T-helper 2 cell (primary cell): ENCODE measurements around the gene RRP9.

Source experiments
- DNase-seq, 5 experiments: peaks; one replicate each; pipeline versions ENCODE4 v3.0.0 to v3.0.0-alpha.2; 2012 to 2022

Gene RRP9

DNA sequence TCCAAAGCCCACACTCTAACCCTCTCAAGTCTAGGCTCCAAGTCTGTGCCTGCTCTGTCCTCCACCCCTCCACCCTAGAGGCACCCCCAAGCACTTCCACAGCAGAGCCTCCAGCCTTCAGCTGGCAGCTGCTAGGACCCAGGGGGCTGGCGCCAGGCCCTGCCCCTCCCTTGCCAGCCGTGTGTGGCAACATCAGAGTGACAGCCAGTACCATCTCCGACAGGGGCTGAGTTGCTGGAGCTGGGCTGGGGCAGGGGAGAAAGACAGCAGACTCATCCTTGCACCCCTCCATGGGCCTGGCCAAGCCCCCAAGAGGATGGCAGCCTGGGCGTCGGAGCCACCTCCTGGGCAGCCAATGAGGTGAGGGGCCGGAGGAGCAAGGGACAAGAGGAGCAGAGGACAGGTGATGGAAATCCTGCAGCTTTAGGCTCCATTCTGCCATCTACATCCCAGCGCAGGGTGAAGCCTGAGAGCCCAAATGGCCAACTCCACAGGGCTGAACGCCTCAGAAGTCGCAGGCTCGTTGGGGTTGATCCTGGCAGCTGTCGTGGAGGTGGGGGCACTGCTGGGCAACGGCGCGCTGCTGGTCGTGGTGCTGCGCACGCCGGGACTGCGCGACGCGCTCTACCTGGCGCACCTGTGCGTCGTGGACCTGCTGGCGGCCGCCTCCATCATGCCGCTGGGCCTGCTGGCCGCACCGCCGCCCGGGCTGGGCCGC, 13.6 kb upstream of the RRP9 start, which contains the start of gene GPR62:
GPR62 (plus strand) TSS at position 207 of the 718 bp plus-strand sequence; CDS start at position 479, 272 bp downstream.
- DNase-seq = no peak

GRCh38 chr3:51954713-51955112, 13.0 kb upstream of the RRP9 start:
- DNase-seq = no peak

DNA sequence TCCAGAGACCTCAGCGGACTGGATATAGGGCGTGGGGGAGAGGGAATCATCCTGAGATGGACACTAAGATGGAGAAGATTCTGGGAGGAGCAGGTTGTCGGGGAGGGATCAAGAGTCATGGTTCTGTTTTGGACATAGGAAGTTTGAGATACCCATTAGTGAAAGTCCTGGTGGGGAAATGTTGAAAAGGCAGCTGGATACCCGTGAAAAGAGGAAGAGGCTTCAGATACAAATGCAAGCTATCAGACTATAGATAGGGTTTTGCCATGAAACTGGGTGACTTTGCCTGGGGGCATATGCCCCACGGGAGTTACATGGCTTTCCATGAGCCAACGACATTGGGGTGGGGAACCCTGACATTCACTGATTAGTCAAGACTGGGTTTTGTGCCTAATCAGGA, 12.4 kb upstream of the RRP9 start:
- no peak for DNase-seq

GRCh38 chr3:51953445-51953844, 11.7 kb upstream of the RRP9 start:
- DNase-seq = no peak

DNA sequence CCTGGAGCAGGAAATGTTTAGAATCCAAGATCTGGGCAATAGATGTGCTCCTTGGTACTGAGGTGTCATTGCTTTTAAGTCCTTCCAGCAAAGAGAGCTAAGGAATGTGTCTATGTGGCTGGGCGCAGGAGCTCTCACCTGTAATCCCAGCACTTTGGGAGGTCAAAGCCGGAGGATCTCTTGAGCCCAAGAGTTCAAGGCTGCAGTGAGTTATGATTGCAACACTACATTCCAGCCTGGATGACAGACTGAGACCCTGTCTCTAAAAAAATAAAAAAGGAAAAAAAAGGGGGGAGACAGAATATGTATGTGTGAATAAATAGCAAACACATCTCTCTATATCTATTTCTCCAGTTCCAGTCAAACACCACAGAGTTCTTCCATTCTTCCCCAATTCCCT, 9.2 kb upstream of the RRP9 start:
- no peak for DNase-seq

DNA sequence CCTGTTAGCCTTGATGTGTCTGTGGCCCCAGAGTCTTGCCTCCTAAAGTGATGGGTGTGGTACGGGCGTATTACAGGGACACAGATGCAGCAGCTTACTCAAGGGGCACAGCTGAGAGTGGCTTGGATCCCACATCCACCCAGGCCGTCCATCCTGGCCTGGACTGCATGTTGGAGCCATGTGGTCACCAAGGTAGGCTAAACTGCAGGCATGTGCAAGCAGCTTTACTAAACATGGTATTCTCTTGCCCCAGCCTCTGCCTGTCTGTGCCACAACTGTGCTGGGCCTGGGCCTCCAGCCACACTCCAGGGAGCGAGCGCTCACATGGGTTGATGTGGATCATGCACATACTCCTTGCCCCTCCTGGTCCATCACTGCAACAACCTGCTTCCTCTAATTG, 7.4 kb upstream of the RRP9 start:
- DNase-seq = no peak

DNA sequence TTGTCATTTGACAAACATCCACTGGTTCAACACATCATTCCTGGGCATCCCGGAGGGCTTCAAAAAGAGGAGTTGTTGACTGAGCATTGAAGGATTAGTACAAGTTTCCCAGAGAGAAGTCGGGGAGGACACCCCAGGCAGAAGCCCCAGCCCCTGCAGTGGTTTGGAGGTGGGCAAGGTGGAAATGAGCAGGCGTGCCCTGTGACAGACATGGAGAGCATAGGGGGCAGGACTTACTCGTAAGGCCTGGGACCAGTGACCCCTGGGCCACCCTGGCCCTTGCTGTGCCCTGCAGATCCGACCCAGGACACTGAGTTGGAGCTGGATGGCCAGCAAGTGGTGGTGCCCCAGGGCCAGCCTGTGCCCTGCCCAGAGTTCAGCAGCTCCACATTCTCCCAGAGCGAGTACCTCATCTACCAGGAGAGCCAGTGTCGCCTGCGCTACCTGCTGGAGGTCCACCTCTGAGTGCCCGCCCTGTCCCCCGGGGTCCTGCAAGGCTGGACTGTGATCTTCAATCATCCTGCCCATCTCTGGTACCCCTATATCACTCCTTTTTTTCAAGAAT, 6.4 kb upstream of the RRP9 start:
- DNase-seq = no peak

GRCh38 chr3:51947215-51947900, 5.7 kb upstream of the RRP9 start:
- no peak for DNase-seq

DNA sequence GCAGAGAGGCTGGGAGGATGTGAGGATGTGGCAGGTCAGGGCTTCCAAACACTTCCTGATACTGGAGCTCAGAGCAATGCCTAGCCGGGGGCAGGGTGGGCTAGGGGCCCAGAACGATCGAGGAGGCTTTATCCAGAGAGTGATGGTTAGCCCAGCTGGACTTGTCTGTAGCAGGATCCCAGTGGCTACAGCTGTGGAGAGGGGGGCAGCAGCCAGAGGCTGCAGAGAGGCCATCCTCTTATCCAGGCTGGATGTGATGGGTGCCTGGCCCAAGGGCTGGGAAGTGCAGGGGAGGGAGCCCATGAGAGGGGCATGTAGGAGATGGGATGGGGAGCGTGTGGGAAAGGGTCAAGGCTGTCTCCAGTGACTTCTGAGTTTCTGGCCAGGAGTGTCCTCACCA, 5.1 kb upstream of the RRP9 start:
- DNase-seq = no peak

DNA sequence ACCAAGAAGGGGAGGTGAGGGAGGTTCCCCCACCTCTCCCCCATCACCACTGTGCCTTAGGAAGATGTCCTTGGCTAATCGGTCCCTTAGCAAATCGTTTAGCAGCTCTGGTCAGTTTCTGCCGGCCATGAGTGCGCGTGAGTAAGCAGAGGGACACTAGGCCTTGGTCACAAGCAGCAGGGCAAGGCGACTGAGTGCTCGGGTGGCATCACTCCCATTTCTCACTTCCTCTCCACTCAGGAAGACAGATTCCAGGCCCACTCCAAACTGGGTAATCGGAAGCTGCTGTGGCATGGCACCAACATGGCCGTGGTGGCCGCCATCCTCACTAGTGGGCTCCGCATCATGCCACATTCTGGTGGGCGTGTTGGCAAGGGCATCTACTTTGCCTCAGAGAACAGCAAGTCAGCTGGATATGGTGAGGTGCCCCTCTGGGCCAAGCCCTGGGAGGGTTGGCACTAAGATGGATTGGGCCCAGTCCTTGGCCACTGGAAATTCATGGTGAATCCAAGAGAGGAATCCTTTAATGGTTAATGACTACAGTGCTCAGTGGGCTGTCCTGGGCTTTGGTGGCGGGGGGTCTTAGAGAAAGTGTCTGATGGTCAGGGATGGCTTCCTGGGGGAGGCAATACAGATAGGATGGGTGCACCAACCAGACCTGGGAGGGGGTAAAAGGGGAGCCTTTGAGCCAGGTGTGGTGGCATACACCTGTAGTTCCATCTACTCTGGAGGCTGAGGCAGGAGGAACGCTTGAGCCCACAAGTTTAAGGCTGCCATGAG, 4.4 kb upstream of the RRP9 start:
- DNase-seq = no peak

- DNase-seq = no peak
These were observed 3.5 kb upstream of the RRP9 start for GRCh38 chr3:51945031-51945840.

GRCh38 chr3:51944451-51945021, 2.8 kb upstream of the RRP9 start:
- no peak for DNase-seq

- DNase-seq = no peak
These were observed 2.0 kb upstream of the RRP9 start for GRCh38 chr3:51943451-51944391.

- DNase-seq = peak in 4 of 5 experiments; percentile 15 to 81 (median 28)
These were observed 1.1 kb upstream of the RRP9 start for GRCh38 chr3:51942603-51943450.

DNA sequence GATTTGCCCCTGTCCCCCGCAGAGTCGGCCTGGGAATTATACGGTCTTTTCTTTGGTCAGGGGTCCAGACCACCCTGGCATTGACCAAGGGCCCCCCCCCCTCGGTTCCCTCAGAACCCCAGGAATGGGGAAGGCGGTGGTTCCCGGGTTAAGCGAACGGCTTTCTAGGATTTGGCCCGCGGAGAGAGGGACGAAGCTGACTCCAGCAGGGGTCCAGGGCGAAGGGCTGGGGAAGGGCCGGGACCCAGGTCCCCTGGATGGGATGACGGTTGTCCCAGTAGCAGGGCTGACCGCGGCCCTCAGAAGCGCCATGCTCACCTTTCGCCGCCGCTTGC, 274 bp downstream of the RRP9 start:
- no peak for DNase-seq

GRCh38 chr3:51940648-51941462, 849 bp downstream of the RRP9 start:
- no peak for DNase-seq

- no peak for DNase-seq
These were observed 2.8 kb downstream of the RRP9 start for GRCh38 chr3:51938780-51939425.

DNA sequence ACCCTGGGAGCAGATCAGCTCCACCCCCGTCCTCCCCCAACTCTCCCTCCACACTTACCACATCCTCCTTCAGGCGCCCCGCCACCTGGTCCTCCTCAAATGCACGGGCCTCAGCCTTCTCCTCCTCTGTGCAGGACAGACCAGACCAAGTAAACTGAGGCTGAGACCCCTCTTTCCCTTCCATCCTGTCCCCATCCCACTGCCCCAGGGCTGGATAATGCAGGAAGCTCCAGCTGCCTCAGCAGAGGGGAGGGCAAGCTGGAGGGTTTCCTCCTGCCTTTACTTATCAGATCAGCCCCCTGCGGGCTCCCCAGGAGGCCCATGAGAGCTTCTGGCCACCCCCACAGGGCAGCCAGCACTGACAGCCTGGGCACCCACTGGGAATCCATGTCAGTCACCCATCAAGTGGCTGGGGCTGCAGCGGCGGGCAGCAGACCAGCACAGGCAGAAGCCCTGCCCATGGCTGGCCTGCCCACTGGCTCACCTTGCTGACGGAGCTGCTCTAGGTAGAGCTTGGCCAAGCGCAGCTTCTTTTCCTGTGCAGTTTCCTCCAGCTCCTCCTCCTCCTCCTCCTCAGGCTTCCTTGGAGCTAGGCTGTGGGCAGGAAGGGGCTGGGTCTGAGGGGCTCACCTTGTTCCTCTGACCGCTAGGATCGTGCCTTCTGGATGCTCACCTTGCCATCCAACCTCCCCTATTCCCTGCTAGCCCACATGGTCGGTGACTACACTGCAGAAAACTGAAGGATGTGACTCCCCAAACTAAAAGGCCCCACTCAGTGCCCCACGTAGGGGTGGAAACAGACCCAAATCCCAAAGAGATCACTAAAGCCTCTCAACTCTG, 3.9 kb downstream of the RRP9 start:
- DNase-seq = no peak
